GM18951 (cell line): ENCODE results near the gene MRPL45.

Experiments
- POLR2A ChIP-seq: IDR thresholded peaks from 4 replicates; pipeline ENCODE4 v1.6.1; 2011; ENCODE audit warnings: mild to moderate bottlenecking; ENCODE audit not compliant: insufficient read length, insufficient read depth; ENCODE audit errors: extremely low read depth
- in situ Hi-C: fragments of 300-500 bp; cut with MboI; formaldehyde crosslinking; loops from one replicate; pipeline ENCODE4 v1.12.0; 2022; ENCODE audit warnings: low sequenced_read_pairs, mixed read lengths, inconsistent platforms; ENCODE audit not compliant: unreplicated experiment

The MRPL45 gene

GRCh38 chr17:38315497-38315896, 18.5 kb downstream of the MRPL45 start:
- in situ Hi-C loops, result no loop called here
- no peak for TF ChIP-seq POLR2A

- in situ Hi-C loops, result no loop called here
- TF ChIP-seq POLR2A, result no peak
Measured at GRCh38 chr17:38317081-38317480, 20.1 kb downstream of the MRPL45 start.

GRCh38 chr17:38320482-38320881, 23.5 kb downstream of the MRPL45 start:
- in situ Hi-C loops, result no loop called here
- no peak for TF ChIP-seq POLR2A

GRCh38 chr17:38322156-38322779, 25.3 kb downstream of the MRPL45 start:
- in situ Hi-C loops, result no loop called here
- TF ChIP-seq POLR2A, result no peak

GRCh38 chr17:38322897-38323296, 25.9 kb downstream of the MRPL45 start:
- in situ Hi-C loops, result no loop called here
- TF ChIP-seq POLR2A, result no peak

- in situ Hi-C loops, result no loop called here
- no peak for TF ChIP-seq POLR2A
Measured at GRCh38 chr17:38324141-38324697, 27.3 kb downstream of the MRPL45 start.

GRCh38 chr17:38324772-38325171, 27.8 kb downstream of the MRPL45 start:
- in situ Hi-C loops, result no loop called here
- no peak for TF ChIP-seq POLR2A

- TF ChIP-seq POLR2A, result no peak
Measured at GRCh38 chr17:38325221-38325851, 28.4 kb downstream of the MRPL45 start.

GRCh38 chr17:38326996-38327792, 30.2 kb downstream of the MRPL45 start:
- TF ChIP-seq POLR2A, result no peak
- in situ Hi-C loops, result no loop called here

More at GRCh38 chr17:38325221-38325851, 28.4 kb downstream of the MRPL45 start:
- in situ Hi-C loops, result no loop called here

GRCh38 chr17:38327936-38328335, 31.0 kb downstream of the MRPL45 start:
- in situ Hi-C loops, result no loop called here
- no peak for TF ChIP-seq POLR2A

- no peak for TF ChIP-seq POLR2A
- in situ Hi-C loops, result no loop called here
Measured at GRCh38 chr17:38328620-38329019, 31.7 kb downstream of the MRPL45 start.

- in situ Hi-C loops, result no loop called here
- no peak for TF ChIP-seq POLR2A
Measured at GRCh38 chr17:38329284-38329683, 32.3 kb downstream of the MRPL45 start.
